ENCODE measurements around the gene TSSC4.

TSSC4 gene

DNA sequence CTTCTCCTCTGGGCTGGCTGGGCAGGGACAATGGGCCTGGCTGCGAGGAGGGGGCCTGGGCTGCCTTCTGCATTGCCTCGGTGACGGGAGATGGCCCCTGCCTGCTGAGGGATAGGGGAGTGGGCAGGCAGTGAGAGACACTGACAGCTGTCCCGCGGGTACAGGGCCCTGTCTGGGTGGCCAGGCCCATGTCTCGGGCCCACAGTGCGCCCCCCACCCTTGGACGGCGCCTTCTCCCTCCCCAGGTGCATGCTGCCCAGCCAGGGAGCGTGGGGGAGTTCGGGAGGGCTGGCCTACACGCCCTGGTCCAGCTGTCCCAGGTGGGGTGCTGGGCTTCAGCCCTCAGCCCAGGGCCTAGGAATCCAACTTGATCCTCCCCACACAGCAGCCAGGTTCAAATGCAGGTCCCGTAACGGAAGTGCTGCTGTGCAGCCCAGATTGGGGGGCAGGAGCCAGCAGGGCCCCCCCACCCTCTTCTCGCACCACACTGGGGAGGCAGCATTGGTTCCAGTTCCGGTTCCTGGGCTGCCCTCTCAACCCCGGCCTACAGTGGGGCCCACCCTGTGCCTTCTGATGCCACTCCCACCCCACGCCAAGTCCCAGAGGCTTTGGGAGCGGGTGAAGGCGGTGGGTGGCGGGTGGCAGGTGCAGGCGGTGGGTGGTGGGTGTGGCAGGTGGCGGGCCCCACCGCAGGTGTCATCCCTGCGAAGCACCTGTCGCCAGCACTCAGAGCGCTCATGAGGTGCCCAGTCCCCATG is 7.3 kb upstream of the TSSC4 start:
- ChIA-PET POLR2A (no interaction called here), CTCF (interaction anchor here (0.7 kb wide), 1 partner anchor 19 kb away, joined by 3 read pairs; no protein-coding TSS in a partner anchor)
- DNase-seq (ENCODE audit: low read depth, low spot score) = no peak
- no peak for TF ChIP-seq CTCF (IDR thresholded peaks at IDR 0.05; ENCODE audit: insufficient read depth, low read length, missing control alignments)
- no peak overlapping the region for H3K4me3 ChIP-seq (ENCODE audit: low read depth, low read length)

- CTCF ChIA-PET = interaction anchor here (0.7 to 0.9 kb wide), 2 partner anchors 20 to 26 kb away, joined by 3 read pairs; no protein-coding TSS in a partner anchor
- POLR2A ChIA-PET = no interaction called here
These were observed 6.4 kb upstream of the TSSC4 start for GRCh38 chr11:2393941-2394817.

GRCh38 chr11:2394818-2395105 is 5.8 kb upstream of the TSSC4 start:
- no peak for TF ChIP-seq CTCF (IDR thresholded peaks at IDR 0.05; ENCODE audit: insufficient read depth, low read length, missing control alignments)
- POLR2A ChIA-PET = no interaction called here
- CTCF ChIA-PET = interaction anchor here (0.9 kb wide), 1 partner anchor 25 kb away, joined by 3 read pairs; no protein-coding TSS in a partner anchor
- no peak for DNase-seq (ENCODE audit: low read depth, low spot score)
- no peak overlapping the region for H3K4me3 ChIP-seq (ENCODE audit: low read depth, low read length)

More at GRCh38 chr11:2393941-2394817, 6.4 kb upstream of the TSSC4 start:
- no peak for DNase-seq (ENCODE audit: low read depth, low spot score)
- H3K4me3 ChIP-seq (ENCODE audit: low read depth, low read length) = no peak overlapping the region
- no peak for TF ChIP-seq CTCF (IDR thresholded peaks at IDR 0.05; ENCODE audit: insufficient read depth, low read length, missing control alignments)

DNA sequence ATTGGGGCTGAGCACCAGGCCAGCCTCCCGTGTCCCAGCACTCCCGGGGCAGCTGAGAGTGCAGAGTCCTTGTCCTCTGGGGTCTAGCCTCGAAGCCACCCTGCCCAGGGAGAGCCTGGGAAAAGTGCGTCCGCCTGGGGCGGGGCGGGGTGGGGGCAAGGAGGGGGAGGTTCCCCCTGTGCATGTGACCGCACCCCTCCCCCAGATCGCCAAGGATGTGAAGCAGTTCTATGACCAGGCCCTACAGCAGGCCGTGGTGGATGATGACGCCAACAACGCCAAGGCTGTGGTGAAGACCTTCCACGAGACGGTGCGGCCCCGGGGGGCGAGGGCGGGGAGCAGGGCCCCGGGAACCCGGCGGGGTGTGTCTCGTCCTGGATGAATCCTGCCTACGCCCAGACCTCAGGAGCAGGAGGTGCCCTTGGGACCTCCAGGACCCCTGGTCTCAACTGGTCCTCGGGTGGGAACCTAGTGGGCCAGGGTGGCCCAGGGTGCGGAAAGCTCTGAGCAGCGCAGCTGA is 5.3 kb upstream of the TSSC4 start:
- TF ChIP-seq CTCF (IDR thresholded peaks at IDR 0.05; ENCODE audit: insufficient read depth, low read length, missing control alignments) = no peak
- no peak for DNase-seq (ENCODE audit: low read depth, low spot score)
- ChIA-PET POLR2A (no interaction called here), CTCF (interaction anchor here (0.9 to 1.7 kb wide), 2 partner anchors 9 to 25 kb away, joined by 3 read pairs; no protein-coding TSS in a partner anchor)
- no peak overlapping the region for H3K4me3 ChIP-seq (ENCODE audit: low read depth, low read length)

DNA sequence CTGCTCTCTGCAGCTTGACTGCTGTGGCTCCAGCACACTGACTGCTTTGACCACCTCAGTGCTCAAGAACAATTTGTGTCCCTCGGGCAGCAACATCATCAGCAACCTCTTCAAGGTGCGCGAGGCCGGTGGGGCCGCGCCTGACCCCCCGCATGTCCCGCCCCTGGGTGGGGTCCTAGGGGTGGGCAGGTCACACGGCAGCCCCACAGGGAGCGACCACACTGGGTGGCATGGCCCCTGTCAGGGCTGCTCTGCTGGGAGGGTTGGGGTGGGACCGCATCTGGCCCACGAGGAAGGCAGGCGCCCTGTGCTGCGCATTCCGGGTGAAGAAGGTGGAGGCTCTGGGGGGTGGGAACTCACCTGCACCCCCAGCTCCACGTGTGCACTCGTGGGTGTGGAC is 4.7 kb upstream of the TSSC4 start:
- CTCF ChIA-PET = interaction anchor here (1.7 kb wide), 1 partner anchor 9 kb away, joined by 3 read pairs; no protein-coding TSS in a partner anchor
- no peak for DNase-seq (ENCODE audit: low read depth, low spot score)
- no peak for TF ChIP-seq CTCF (IDR thresholded peaks at IDR 0.05; ENCODE audit: insufficient read depth, low read length, missing control alignments)
- POLR2A ChIA-PET = no interaction called here
- H3K4me3 ChIP-seq (ENCODE audit: low read depth, low read length) = no peak overlapping the region

DNA sequence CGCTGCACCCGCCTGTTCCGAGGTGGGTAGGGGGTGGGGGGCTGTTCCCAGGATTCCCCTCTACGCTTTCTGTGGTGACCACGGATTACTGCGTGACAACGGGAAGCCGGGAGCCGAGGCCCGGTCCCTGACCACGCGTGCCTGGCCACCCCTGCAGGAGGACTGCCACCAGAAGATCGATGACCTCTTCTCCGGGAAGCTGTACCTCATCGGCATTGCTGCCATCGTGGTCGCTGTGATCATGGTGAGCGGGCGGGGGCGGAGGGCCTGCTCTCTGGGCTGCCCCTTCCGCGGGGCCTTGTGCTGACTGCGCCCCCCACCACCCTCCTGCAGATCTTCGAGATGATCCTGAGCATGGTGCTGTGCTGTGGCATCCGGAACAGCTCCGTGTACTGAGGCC is 4.1 kb upstream of the TSSC4 start:
- ChIA-PET POLR2A (no interaction called here), CTCF (interaction anchor here (1.7 kb wide), 1 partner anchor 10 kb away, joined by 3 read pairs; no protein-coding TSS in a partner anchor)
- TF ChIP-seq CTCF (IDR thresholded peaks at IDR 0.05; ENCODE audit: insufficient read depth, low read length, missing control alignments) = no peak
- DNase-seq (ENCODE audit: low read depth, low spot score) = no peak
- H3K4me3 ChIP-seq (ENCODE audit: low read depth, low read length) = no peak overlapping the region
